COLO668 (cell line): ENCODE data around the gene HEXIM2.

ENCODE experiments used
- DNase-seq: peaks from one replicate; lab custom pipeline; 2025; ENCODE audit not compliant: unreplicated experiment; lab: John Stamatoyannopoulos, UW

HEXIM2 gene

DNA sequence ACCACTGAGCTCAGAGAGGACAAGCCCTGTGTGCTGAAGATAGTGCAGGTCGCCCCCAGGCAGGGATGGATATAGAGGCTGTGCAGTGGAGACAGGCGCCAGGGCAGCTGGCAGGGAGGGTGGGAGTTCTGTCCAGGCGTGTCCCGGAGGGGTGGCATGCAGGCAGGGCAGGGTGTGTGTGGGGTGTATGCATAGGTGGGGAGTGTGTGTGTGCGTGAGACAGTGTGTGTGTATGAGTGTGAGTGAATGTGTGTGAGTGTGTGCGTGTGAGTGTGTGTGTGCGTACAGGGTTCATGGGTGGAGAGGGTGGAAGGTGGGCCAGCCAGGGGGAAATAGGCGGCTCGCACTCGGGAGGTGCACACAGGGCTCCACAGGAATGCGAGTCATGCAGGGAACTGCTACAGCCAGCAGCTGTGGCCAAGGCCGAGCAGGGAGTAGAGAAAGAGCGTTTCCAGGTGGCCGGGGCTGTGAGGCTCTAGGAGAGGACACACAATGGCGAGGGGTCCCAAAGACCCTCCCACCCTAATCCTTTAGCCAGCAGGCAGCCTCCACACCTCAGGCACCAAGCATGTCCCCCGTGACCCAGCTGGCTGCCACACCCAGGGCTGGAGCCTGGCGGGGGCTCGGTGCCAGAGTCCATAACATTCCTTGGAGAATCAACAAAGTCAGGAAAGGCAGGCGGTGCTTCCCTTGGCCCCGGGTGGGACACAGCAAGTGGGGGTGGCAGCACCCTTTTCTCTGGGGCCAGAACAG, 34.0 kb upstream of the HEXIM2 start:
- DNase-seq, result no peak

DNA sequence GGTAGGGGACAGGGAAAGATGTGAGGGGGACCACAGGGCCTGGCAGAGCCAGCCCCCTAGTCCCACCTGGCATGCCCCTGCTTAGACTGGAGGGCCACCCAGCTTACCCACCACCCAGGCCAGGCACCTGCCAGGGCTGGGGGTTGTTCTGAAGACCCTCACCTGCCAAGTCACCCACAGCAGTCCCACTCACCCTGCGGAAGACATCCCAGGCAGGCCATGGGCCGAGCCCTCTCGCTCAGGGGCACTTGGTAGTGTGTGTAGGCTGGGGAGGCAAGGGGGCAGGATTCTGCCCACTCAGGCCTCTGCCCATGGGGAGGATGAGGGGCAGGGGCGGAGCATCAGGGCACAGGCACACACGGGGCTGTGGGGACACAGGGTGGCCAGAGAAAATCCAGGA, 33.3 kb upstream of the HEXIM2 start:
- no peak for DNase-seq

DNA sequence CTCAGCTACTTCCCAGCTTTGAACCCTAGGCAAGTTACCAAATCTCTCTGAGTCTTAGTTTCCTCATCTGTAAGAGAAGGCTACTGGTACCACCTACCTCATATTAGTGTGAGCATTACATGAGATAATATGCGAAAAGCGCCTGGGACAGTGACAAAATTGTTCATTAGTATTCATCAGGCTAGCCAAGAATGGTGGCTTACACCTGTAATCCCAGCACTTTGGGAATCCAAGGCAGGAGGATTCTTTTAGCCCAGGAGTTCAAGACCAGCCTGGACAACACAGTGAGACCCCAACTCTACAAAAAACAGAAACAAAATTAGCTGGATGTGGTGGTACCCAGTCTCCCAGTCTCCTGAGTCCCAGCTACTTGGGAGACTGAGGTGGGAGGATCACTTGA, 32.7 kb upstream of the HEXIM2 start:
- DNase-seq, result no peak

DNA sequence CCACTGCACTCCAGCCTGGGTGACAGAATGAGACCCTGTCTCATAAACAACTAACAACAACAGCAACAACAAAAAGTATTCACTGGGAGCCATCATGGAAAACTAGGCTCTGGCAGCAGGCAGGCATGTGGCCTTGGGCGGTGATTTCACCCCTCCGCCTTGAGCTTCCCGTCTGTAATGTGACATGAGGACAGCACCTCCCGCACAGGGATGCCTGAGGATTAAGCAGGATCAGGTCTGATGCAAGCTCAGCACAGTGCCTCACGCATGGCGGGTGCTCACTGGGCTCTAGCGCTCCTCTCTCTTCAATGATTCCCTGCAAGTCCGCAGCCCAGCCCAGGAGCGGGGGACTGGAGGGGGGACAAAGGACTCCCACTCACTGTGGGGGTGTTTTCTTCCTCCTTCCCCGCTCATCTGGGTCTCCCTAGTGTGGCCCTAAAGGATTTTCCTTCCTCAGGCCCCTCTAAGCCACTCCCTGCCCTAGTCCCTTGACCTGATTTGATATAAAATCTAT, 32.2 kb upstream of the HEXIM2 start:
- no peak for DNase-seq

DNA sequence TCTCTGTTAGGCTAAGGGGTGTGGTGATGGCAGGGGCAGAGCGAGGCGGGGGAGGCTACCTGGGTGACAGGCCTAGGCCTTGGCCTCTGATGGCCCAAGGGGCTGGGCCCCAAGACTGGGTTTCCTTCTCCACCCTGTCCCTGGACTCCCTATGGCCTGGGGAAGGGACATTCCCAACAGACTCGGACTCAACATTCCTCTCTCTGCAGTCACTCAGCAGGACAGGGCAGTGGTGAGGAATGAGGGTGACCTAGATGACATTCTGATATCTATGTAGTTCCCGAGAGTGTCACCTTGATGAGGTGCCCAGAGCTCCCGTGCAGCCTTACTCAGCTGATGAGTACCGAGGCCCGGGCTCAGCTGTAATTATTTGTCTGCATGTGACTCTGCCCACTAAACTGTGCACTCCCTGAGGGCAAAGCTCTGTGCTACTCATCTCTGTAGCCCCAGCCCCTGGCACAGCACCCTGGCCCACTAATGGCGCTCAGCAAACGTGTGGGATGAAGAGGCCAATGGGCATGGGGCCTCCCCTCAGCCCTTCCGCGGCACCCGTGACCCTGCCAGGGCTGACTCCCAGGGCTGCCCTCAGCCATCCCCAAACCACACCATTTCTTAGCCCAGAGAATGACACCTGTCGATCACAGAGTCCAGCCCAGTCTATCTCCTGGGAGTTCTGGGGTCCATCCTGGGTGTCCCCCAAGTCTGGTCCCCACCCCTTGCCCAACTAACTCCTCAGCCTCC, 31.6 kb upstream of the HEXIM2 start:
- no peak for DNase-seq

DNA sequence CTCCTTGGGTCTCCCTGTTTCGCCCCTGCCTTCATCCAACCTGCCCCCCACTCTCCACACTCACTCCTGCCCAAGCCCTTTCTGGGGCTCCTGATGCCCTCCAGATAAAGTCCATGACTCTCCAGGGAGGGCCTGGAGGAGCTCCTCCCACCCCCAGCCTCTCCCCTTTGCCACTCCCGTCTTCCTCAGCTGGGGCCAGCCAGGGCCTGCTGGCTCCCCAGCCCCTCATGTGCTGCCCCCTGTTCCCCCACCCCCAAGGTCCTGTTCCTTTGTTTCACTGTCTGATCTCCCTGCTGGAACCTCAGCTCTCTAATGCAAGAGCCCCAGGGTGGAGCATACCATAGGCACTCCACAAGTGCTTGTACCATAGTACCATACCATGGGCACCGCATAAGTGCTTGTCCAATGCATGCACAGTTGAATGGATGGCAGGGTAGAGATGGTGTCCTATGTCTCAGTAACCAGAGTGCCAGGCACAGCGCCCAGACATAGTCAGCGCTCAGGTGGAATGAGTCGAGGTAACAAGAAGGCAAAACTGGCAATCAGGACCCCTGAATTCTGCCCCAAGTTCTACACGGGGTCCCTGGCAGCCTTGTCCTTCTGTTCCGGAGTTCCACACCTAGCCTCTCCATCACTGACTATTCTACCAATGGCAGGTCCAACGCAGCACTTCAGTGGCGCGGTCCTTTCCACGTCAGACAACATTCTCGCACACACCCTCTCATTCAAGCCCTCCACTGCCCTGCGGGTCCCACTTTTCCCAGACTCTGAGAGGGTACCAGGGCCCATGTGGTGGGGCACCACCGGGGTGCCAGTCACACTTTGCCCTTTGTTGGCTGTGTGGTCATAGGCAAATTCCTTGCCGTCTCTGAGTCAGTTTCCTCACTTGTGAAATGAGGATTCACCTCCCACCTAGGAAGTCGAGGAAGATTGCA, 30.7 kb upstream of the HEXIM2 start:
- no peak for DNase-seq

DNA sequence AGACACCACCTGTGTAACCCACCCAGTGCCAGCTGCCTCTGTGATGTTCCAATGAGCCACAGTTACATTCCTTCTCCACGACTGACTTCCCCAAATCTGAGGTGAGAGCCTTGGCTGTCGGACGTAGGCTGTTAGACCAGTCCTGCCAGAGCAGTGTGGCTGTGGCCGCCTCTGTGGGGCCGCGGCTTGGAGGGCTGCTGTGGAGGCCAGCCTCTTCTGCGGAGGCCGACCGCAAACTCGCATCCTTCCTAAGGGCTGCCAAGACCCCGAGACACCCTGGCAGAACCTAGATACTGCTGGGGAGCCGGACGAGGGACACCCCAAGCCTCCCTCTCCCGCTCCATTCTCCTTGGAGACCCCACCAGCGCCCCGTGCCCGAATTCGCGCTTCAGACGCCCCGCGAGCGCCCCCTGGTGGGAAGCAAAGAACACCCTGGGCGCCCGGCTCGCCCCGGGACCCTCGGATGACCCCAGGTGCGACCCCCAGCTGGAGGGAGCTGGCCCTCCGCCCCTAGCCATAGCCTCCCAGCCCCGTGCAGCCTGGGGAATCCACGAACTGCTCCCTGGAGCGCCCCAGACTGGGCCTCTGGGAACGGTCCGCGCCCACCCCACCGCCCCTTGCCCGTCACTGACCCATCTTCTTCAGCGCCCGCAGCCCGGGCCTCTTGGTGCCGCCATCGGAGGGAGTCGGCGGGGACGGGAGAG, 29.9 kb upstream of the HEXIM2 start:
- peak; percentile 10 for DNase-seq

DNA sequence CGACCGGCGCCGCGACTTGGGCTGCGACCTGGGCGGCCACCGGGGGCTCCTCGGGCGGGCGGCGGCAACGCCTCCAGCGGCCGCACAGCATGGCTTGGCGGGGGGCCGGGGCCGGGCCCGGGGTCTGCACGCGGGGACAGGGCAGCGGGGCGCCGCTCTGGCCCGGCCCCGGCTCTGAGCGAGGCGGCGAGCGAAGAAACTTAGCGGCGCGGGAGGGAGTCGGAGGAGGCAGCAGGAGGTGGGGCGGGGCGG, 29.4 kb upstream of the HEXIM2 start, which contains the start of gene PLCD3:
Gene PLCD3 (minus strand): TSS at position 196 of the 252 bp plus-strand sequence. CDS start 105 bp downstream, at position 91.
- DNase-seq, result no peak

DNA sequence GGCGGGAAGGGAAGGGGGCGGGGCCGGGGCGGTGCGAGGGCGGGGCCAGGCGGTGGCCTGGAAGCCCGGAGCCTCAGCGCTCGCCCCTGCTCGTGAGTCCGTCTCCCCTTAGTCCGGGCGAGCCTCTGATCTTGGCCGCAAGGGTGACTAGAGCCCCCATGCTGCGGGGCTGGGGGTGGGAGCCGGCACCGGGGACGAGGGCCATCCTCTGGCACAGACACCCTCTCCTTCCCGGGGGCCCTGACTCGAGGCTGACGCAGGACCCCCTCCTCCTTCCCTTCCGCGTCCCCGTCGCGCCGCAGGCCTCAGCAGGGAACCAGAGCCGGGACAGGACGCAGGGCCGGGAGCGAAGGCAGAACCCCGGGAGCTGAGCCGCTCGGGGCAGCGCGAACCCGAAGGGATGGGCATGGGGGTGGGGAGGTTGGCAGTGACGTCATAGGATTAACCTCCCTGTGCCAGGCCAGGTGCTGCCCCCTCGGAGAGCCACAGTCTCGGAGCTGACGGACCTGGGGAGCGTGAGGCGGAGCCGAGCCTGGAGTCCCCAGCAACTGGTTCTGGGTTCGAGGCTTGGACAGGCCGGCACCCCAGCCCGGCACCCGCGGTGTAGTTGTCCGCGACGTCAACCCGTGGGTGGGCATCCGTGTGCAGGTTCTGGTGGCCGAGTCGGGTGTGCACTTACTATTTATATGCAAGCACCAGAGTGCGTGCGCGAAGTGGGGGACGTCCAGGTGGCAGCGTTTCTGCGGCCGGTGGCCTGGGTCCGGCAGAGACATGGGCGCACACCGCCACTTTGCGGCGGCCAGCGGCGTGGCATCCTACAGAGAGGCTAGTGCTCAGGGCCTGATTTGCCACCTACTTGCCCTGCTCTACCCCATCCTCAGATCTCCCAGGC, 28.9 kb upstream of the HEXIM2 start:
- peak; percentile 75 for DNase-seq

DNA sequence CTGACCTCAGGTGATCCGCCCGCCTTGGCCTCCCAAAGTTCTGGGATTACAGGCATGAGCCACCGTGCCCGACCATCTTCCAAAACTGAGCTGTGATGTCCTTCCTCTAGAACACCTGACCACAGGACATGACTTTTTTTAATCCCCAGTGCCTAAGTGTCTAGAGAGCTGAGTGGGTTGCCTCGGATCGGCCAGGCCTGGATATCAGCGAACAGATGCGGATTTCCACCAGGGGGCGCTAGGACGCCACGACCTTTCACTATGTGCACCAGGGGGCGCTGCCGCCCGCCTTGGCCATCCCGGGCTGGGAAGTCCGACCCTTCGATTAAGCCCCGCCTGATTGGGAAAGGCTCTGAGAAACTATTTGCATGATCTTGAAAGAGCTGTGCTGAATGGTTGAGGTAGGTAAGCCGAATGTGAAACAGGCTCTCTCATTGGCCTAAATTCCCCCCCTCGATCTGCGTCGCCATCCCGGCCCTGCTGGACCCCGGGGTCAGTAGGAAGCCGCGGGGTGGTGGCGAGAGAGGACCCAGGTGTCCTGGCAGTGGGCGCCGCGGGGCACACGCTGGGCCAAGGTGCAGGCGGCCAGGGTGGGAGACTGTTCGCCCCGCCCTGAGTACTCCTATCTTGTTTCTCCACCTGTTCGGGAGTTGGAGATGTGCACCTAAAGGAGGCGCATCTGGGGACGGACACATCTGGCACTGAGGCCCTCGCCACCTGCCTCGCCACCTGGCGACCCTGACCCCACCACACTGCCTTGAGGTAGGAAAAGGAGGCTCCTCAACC, 26.3 kb upstream of the HEXIM2 start, which contains the start of gene ACBD4:
Gene ACBD4 (plus strand): TSS at position 496 of the 786 bp plus-strand sequence. CDS start 458 bp downstream, outside the sequence.
- DNase-seq, result peak; percentile 87

DNA sequence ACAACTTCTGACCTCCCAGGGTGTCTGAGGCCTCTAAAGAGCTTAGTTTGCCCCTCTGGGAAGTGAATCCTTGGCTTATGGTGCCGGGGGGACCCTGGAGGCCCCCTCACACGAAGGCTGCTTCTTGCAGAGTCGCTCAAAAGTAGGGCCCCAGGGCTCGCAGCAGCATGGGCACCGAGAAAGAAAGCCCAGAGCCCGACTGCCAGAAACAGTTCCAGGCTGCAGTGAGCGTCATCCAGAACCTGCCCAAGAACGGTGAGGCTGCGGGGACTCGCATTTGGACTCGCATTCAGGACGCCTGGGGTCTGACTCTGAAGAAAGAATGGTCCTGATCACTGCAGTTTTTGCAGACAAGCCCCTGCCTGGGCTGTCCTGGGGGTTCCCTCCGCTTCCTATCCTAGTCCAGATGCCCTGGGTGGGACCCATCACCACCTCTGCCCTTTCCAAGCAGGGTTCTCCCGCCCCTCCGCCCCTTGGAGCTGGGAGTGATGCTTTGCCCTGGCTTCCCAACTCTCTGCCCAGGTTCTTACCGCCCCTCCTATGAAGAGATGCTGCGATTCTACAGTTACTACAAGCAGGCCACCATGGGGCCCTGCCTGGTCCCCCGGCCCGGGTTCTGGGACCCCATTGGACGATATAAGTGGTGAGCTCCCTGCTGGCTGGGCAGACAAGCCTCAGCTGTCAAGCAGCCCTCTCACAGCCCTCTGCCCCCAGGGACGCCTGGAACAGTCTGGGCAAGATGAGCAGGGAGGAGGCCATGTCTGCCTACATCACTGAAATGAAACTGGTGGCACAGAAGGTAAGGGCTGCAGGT, 25.5 kb upstream of the HEXIM2 start:
- DNase-seq, result no peak

DNA sequence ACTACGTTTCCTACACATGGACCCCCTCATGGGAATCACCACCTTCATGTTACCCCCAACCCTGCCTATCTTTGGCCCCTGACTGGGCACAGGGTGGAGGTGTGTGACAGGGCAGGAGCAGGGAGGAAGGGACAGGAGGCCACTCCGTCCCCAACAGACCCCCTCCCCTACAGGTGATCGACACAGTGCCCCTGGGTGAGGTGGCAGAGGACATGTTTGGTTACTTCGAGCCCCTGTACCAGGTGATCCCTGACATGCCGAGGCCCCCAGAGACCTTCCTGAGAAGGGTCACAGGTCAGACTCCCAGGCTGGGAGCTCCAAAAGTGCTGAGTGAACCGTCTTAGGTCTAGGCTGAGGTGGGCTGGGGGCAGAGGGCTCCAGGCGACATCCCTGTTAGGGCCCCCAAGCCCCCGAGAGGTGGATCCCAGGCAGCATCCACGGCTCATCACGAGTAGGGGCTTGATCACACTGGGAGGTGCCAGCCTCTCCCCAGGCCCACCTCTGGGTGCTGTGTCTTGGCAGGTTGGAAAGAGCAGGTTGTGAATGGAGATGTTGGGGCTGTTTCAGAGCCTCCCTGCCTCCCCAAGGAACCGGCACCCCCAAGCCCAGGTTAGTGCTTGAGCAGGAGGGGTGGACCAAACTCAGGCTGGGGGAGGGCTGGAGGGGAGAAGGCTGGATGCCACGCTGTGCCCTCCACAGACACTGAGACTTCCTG, 24.7 kb upstream of the HEXIM2 start:
- no peak for DNase-seq

DNA sequence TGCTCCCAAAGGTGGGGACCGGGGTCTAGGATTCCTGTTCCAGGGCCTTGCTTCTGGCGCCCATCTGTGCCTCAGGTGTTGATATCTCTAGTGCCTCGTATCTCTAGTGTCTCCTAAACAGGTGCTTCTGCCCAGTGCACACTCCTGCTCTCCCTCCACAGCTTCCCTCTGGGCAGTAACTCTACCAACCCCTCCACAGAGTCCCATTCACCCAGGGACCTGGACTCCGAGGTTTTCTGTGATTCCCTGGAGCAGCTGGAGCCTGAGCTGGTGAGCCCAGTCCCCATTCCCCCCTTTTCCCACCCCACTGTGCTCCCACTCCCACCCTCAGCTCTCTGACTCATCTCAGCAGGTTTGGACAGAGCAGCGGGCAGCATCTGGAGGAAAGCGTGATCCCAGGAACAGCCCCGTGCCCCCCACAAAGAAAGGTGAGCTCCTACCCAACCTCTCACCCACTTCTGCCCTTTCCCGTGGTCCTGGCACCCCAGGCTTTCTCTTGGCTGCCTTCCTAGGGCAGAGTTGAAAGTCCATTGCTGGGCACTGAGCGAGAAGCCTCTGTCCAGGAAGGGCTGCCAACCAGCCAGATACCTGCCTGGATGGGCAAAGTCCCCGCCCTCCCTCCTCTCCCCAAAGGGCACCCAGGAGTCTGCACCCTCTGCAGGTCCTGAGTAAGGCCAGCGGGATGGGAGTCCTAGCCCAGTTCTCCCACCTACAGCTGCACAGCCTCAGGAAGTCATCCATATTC, 23.9 kb upstream of the HEXIM2 start:
- DNase-seq, result no peak

DNA sequence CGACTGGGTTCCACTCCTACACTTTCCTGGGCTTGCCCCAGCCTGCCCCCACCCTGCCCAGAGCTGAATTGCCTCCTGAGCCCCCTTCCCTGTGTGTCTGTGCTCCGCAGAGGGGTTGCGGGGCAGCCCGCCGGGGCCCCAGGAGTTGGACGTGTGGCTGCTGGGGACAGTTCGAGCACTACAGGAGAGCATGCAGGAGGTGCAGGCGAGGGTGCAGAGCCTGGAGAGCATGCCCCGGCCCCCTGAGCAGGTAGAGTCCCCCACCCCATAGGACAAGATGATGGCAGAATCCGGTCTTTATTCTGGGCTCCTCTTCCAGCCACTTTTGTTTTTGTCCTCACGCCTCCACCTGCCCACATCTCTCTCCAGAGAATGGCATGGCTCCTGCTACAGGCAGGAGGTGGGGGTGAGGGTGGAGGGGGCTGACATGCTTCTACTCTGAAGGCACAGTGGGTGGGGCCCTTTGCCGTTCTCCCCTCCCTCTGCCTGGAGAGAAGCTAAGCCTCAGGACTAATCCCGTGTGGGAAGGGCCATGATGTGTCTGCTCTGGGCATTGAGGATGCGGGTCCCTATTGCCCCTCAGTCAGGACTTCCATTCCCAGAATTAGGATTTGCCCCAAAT, 22.7 kb upstream of the HEXIM2 start:
- no peak for DNase-seq

DNA sequence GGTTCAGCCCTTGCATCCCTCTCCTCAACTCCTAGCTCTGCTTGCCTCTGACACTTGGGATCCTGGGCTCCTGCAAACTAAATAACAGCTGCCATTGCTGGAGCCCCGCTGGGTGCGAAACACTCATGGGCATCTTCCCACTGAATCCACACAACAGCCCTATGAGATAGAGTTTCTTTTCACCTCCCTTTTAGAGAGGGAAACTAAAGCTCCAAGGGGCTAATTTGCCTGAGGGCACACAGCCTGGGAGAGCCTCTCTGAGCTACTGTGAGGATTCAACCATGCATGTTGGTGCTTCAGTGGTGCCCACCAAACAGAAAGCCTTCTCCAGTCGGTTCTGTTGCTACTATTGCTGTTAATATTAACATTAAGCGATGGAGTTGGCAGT, 22.1 kb upstream of the HEXIM2 start:
- no peak for DNase-seq

DNA sequence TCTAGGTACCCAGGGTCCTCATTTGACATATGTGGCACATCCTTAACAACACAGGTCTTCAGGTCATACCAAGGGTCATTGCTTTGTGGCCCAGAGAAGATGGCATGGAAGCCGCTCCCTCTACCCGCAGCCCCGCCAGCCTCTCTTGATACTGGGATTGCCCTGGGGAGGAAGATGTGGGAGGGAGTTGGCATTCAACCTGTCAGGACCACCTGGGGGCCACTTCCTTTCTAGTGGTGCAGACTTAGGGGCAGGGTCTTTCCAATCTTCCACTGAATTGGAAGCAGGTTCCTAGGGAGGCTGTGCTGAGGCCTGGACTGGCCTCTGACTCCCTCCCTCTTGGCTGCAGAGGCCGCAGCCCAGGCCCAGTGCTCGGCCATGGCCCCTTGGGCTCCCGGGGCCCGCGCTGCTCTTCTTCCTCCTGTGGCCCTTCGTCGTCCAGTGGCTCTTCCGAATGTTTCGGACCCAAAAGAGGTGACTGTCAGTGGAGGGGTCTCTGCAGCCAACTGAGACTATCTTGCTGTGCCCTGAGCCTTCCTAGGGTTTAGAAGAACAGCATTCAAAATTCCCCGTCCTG, 18.5 kb upstream of the HEXIM2 start:
- DNase-seq, result no peak
